GM21576 (cell line): Measurements from ENCODE around the gene ASTE1.
"Not testable (repeated sequence)": the region's sequence is repeated elsewhere in the genome, so short reads cannot be mapped to it uniquely, and the experiment has no call there.

Source experiments
- ATAC-seq: cut with Tn5 transposase; IDR thresholded peaks from one replicate; pipeline ENCODE4 v1.9.1; 2021; ENCODE audit warnings: mild to moderate bottlenecking, moderate library complexity; ENCODE audit not compliant: unreplicated experiment

The ASTE1 gene

DNA sequence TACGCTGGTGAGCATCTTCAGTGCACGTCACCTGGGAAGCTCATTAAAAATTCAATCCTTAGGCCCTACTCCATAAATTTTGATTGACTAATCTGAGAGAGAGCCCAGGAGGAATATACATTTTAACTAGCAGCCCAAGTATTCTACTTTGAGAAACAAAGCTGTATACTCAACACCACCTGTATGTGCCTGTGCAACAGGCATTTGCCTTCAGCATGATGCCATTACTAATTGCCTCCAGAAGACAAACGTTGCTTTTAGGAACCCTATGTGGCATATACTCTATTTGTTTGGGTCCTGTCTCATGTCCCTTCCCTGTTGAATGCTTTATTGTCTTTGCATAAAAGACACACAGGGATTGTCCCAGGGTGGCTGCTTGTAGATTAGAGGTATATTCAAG is 7.7 kb downstream of the ASTE1 start:
- no peak for ATAC-seq

DNA sequence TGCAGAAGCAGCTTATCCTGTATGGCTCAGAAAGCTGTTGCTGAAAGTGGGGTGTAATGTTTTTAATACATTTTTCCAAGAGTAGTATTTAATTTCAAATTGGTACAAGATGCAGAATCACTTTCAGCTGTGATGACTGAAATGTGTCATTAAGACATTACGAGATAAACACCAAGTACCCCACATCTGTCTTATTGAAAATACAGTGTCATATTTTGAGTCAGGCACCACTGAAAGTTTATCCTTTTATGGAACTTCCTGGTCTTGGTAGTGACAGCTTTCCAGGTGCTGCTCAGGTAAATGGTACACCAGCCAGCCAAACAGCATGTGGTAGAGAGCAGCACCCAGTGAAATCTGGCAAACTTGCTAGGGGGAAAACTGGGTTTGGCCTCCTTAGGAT is 16.9 kb downstream of the ASTE1 start:
- no peak for ATAC-seq

- ATAC-seq, result no peak
Observed at GRCh38 chr3:131008326-131008725, 18.3 kb downstream of the ASTE1 start.

- no peak for ATAC-seq
Observed at GRCh38 chr3:131007782-131008181, 18.8 kb downstream of the ASTE1 start.

- no peak for ATAC-seq
Observed at GRCh38 chr3:131007256-131007655, 19.4 kb downstream of the ASTE1 start.

- ATAC-seq, result no peak
Observed at GRCh38 chr3:131004603-131005002, 22.0 kb downstream of the ASTE1 start.

DNA sequence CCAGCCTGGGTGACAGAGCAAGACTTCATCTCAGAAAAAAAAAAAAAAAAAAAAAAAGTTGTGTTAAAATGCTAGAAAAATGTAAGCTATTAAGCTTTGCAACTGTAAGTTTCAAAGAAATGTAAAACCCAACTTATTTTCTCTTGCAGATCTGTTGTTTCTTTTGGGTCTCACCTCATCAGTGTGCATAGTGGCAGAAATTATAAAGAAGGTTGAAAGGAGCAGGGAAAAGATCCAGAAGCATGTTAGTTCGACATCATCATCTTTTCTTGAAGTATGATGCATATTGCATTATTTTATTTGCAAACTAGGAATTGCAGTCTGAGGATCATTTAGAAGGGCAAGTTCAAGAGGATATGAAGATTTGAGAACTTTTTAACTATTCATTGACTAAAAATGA is 25.6 kb downstream of the ASTE1 start:
- no peak for ATAC-seq

DNA sequence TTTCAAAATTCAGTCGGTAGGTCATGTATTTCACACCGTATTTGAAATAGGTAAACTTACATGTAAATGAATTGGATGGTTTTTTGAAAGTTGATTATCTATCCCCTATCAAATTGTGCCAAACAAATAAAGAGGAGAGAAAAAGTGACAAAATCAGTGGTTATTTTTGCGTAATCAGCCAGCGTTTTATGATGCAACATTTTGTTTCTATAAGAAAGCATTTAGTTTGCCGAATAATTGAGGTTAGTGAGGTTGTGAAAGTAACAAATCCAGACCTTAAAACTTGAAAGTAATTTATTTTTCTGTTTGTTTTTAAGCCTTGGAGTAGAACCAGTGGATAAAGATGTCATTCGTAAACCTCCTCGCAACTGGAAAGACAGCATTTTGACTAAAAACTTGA is 29.3 kb downstream of the ASTE1 start:
- no peak for ATAC-seq

DNA sequence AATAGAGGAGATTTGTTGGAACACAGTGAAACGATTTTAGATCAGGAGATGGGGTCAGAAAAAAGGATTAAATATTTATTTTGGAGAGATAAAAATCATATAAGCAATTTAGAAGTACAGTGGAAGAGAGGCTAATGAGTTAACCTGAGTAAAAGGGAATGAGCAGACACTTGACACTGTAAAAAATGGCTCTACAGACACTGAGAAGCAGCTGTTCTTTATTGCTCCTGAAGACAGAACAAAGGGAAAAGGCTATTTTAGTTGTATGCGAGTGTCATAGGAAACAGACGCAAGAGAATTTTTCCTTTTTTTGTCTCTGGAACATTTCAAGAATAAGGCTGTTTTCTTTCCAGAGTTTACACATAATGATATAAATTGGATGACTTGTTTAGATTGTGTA is 34.3 kb downstream of the ASTE1 start:
- ATAC-seq, result no peak

DNA sequence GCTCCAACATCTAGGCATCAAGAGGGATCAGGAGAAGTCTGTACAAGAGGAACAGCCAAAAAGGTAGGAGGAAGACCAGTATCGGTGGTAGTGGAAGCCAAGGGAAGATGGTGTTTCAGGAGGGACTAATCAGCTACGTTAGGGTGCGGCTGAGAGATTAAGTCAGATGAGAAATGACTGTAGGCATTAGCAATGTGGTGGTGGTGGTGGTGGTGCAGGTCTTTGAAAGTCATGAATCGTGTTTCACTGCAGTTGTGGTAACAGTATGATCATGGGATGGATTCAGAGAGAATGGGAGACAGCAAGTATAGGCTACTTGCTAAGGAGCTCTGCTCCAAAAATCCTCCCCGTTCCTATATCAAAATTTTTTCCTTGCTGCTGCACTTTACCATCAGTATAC is 35.5 kb downstream of the ASTE1 start:
- ATAC-seq, result no peak

- ATAC-seq, result no peak
Observed at GRCh38 chr3:130990282-130990681, 36.3 kb downstream of the ASTE1 start.

DNA sequence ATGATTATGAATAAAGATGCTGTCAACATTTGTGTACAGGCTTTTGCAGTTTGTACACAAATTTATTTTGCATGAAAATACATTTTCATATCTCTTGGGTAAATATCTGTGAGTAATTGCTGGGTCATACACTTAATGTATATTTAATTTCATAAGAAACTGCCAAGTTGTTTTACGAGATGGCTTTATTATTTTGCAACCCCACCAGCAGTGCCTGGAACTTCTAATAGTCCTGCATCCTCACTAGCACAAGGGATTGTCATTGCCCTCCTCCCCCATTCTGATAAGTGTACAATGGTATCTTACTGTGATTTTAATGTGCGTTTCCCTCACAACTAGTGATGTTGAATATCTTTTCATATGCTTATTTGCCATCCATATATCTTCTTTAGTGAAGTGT is 45.2 kb downstream of the ASTE1 start:
- ATAC-seq, result no peak

- no peak for ATAC-seq
Observed at GRCh38 chr3:130979117-130979516, 47.5 kb downstream of the ASTE1 start.

DNA sequence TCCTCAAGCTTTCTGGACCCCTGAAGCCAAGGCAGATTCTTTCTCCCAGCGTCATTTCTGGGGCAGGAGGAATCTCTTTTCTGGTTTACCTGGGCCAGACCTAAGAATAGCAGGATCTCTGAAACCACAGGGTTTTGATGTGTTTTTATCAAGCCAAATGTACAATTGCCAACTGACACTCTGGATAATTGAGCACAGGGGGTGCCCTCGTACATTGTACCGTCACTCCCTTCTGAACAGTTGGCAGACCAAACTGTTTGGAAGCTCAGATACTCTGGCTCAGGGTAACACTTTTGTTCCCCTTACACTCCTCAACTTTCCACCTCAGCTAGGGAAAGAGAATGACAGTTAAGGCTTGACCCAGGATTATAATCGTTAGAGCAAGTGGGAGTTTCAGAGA is 49.9 kb downstream of the ASTE1 start:
- no peak for ATAC-seq

GRCh38 chr3:130975251-130975650 is 51.4 kb downstream of the ASTE1 start:
- no peak for ATAC-seq

DNA sequence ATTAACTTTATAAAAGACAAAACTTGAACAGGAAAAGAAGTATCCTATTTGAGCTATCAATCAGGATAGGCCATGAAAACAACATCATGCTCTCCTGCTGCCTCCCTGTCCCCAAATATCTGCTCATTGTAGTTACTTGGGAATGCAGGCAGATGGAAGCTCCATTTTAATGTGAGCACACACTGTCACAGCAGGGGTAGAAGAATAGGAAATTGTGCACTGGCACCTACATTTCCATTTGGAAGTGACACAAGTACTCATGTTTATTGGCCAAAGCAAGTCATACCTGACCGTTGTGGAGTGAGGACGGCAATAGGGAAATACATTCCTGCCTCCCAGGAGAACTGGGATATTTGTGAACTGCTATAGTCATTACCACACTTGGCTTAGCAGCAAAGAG is 52.4 kb downstream of the ASTE1 start:
- no peak for ATAC-seq

- ATAC-seq, result no peak
Observed at GRCh38 chr3:130973406-130973805, 53.2 kb downstream of the ASTE1 start.

DNA sequence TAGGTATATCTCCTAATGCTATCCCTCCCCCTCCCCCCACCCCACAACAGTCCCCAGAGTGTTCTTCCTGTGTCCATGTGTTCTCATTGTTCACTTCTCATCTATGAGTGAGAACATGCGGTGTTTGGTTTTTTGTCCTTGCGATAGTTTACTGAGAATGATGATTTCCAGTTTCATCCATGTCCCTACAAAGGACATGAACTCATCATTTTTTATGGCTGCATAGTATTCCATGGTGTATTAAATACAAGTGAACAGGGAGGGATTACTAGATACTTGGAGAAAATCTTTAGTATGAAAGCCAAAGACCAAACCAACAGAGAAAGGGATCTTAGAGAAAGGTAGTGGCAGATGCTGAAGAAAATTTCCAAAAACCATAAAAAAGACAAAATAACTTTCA is 54.0 kb downstream of the ASTE1 start:
- ATAC-seq, result not testable (repeated sequence)

DNA sequence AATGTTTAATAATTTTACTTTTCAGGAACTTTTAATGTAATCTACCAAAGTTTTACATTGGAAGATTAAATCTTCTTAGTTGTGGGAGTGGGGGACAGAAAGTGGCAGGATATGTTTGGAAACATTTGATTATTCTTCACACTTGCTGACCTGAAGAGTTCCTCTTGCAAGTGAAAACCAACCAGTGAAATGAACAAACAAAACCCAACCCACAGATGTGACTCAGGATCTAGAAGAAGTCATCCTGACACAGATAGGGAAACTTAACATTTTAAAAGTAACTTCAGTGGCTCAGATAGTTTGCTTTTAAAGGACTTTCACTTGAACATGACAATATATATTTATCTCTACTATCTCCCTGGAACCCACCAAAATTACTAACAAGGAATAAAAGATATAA is 55.4 kb downstream of the ASTE1 start:
- no peak for ATAC-seq

DNA sequence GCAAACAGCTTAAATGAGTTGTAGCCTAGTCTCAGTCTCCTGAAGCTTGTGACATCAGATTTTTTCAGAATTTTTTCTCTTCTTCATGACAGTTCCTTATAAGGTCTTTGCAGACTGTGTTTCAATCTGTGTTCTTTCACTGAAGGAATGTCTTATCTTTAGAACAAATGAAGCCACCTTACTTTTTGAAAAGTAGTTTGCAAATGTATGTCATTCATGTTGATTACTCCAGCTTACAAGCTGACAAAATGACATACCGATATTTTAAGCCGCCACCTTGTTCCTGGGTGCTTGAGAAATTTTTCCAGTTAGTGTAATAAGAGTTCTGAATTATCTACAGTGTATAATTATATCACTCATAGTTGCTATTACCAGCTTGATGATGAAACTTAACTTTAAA is 57.0 kb downstream of the ASTE1 start:
- ATAC-seq, result no peak

- no peak for ATAC-seq
Observed at GRCh38 chr3:130968221-130968620, 58.4 kb downstream of the ASTE1 start.

- no peak for ATAC-seq
Observed at GRCh38 chr3:130967281-130967680, 59.3 kb downstream of the ASTE1 start.

- ATAC-seq, result no peak
Observed at GRCh38 chr3:130963878-130964277, 62.7 kb downstream of the ASTE1 start.
